Measurements from ENCODE around the gene OTUD6A. TPM values are rescaled to one million over a fixed set of nuclear protein-coding genes. Genes with fewer than 3 reads are reported as not detected.
A peak's percentile ranks its signal among the peaks of the same experiment; 100 is the strongest.

The OTUD6A gene
- polyA plus RNA-seq = not detected

GRCh38 chrX:70062076-70062475 is at the start of gene OTUD6A:
TSS of gene OTUD6A (plus strand) at chrX:70062457. CDS start at chrX:70062525, 68 bp downstream.
- Mint-ChIP-seq H3K4me3 (no peak within 1 kb of the TSS), H3K9me3 (no peaks in the 10 kb centered on the region), H3K27me3 (ENCODE audit: low read depth in 3 of 3) (peaks cover 1 to 3% (median 2%) of the 10 kb centered on the region in 3 donors), H3K4me1 (no peaks in the 10 kb centered on the region), H3K27ac (no peak within 1 kb of the TSS), H3K36me3 (no peaks in the 10 kb centered on the region)
- DNase-seq = no peak

- Mint-ChIP-seq H3K4me1 (no peaks in the 10 kb centered on the region), H3K27ac (no peak overlapping the region), H3K27me3 (ENCODE audit: low read depth in 3 of 3) (peaks cover 0 to 11% (median 2%) of the 10 kb centered on the region in 3 donors), H3K4me3 (no peak overlapping the region), H3K9me3 (no peaks in the 10 kb centered on the region), H3K36me3 (no peaks in the 10 kb centered on the region)
- no peak for DNase-seq
Measured at GRCh38 chrX:70012756-70013155, 49.5 kb upstream of the OTUD6A start.

GRCh38 chrX:70013466-70014381 is 48.5 kb upstream of the OTUD6A start:
- Mint-ChIP-seq H3K4me3 (no peak overlapping the region), H3K4me1 (no peaks in the 10 kb centered on the region), H3K9me3 (no peaks in the 10 kb centered on the region), H3K27ac (no peak overlapping the region), H3K36me3 (no peaks in the 10 kb centered on the region), H3K27me3 (ENCODE audit: low read depth in 3 of 3) (peaks cover 0 to 15% (median 2%) of the 10 kb centered on the region in 3 donors)
- DNase-seq = no peak

GRCh38 chrX:70016513-70016912 is 45.7 kb upstream of the OTUD6A start:
- Mint-ChIP-seq H3K27ac (no peak overlapping the region), H3K36me3 (no peaks in the 10 kb centered on the region), H3K4me1 (no peaks in the 10 kb centered on the region), H3K4me3 (no peak overlapping the region), H3K9me3 (no peaks in the 10 kb centered on the region), H3K27me3 (ENCODE audit: low read depth in 3 of 3) (peaks cover 0 to 15% (median 3%) of the 10 kb centered on the region in 3 donors)
- DNase-seq = no peak

- Mint-ChIP-seq H3K9me3 (no peaks in the 10 kb centered on the region), H3K4me3 (no peak overlapping the region), H3K27me3 (ENCODE audit: low read depth in 3 of 3) (peaks cover 0 to 11% (median 6%) of the 10 kb centered on the region in 3 donors), H3K36me3 (no peaks in the 10 kb centered on the region), H3K4me1 (no peaks in the 10 kb centered on the region), H3K27ac (no peak overlapping the region)
- DNase-seq = no peak
Measured at GRCh38 chrX:70022616-70023015, 39.6 kb upstream of the OTUD6A start.

GRCh38 chrX:70025464-70025863 is 36.8 kb upstream of the OTUD6A start:
- H3K4me1 Mint-ChIP-seq = no peaks in the 10 kb centered on the region
- no peaks in the 10 kb centered on the region for H3K9me3 Mint-ChIP-seq
- H3K27ac Mint-ChIP-seq = no peak overlapping the region
- H3K4me3 Mint-ChIP-seq = no peak overlapping the region
- no peak for DNase-seq
- no peaks in the 10 kb centered on the region for H3K36me3 Mint-ChIP-seq
- H3K27me3 Mint-ChIP-seq (ENCODE audit: low read depth in 3 of 3) = peaks cover 0 to 10% (median 6%) of the 10 kb centered on the region in 3 donors

GRCh38 chrX:70026112-70026850 is 36.0 kb upstream of the OTUD6A start:
- Mint-ChIP-seq H3K4me1 (no peaks in the 10 kb centered on the region), H3K9me3 (no peaks in the 10 kb centered on the region), H3K27ac (no peak overlapping the region), H3K36me3 (no peaks in the 10 kb centered on the region), H3K27me3 (ENCODE audit: low read depth in 3 of 3) (peaks cover 0 to 11% (median 6%) of the 10 kb centered on the region in 3 donors), H3K4me3 (no peak overlapping the region)
- DNase-seq = no peak

- Mint-ChIP-seq H3K4me1 (no peaks in the 10 kb centered on the region), H3K27me3 (ENCODE audit: low read depth in 3 of 3) (peaks cover 0 to 15% (median 4%) of the 10 kb centered on the region in 3 donors), H3K9me3 (no peaks in the 10 kb centered on the region), H3K4me3 (no peak overlapping the region), H3K36me3 (no peaks in the 10 kb centered on the region), H3K27ac (no peak overlapping the region)
- no peak for DNase-seq
Measured at GRCh38 chrX:70026851-70027200, 35.4 kb upstream of the OTUD6A start.

- Mint-ChIP-seq H3K27me3 (ENCODE audit: low read depth in 3 of 3) (peaks cover 0 to 17% (median 2%) of the 10 kb centered on the region in 3 donors), H3K27ac (no peak overlapping the region)
Measured at GRCh38 chrX:70029863-70030262, 32.4 kb upstream of the OTUD6A start.

GRCh38 chrX:70030301-70030767 is 31.9 kb upstream of the OTUD6A start:
- no peaks in the 10 kb centered on the region for H3K9me3 Mint-ChIP-seq
- H3K4me3 Mint-ChIP-seq = no peak overlapping the region
- H3K36me3 Mint-ChIP-seq = no peaks in the 10 kb centered on the region
- DNase-seq = peak; percentile 6 to 36 (median 27)
- H3K27ac Mint-ChIP-seq = no peak overlapping the region
- peaks cover 0 to 17% (median 2%) of the 10 kb centered on the region in 3 donors for H3K27me3 Mint-ChIP-seq (ENCODE audit: low read depth in 3 of 3)
- H3K4me1 Mint-ChIP-seq = no peaks in the 10 kb centered on the region

More at GRCh38 chrX:70029863-70030262, 32.4 kb upstream of the OTUD6A start:
- no peak overlapping the region for H3K4me3 Mint-ChIP-seq
- DNase-seq = no peak
- no peaks in the 10 kb centered on the region for H3K36me3 Mint-ChIP-seq
- no peaks in the 10 kb centered on the region for H3K4me1 Mint-ChIP-seq
- no peaks in the 10 kb centered on the region for H3K9me3 Mint-ChIP-seq

GRCh38 chrX:70032792-70033191 is 29.5 kb upstream of the OTUD6A start:
- H3K36me3 Mint-ChIP-seq = no peaks in the 10 kb centered on the region
- H3K27me3 Mint-ChIP-seq (ENCODE audit: low read depth in 3 of 3) = peaks cover 0 to 10% (median 0%) of the 10 kb centered on the region in 3 donors
- H3K27ac Mint-ChIP-seq = no peak overlapping the region
- DNase-seq = no peak
- no peaks in the 10 kb centered on the region for H3K9me3 Mint-ChIP-seq
- no peak overlapping the region for H3K4me3 Mint-ChIP-seq
- no peaks in the 10 kb centered on the region for H3K4me1 Mint-ChIP-seq

GRCh38 chrX:70033348-70034051 is 28.8 kb upstream of the OTUD6A start:
- Mint-ChIP-seq H3K9me3 (no peaks in the 10 kb centered on the region), H3K27me3 (ENCODE audit: low read depth in 3 of 3) (peaks cover 0 to 10% (median 0%) of the 10 kb centered on the region in 3 donors), H3K27ac (no peak overlapping the region), H3K36me3 (no peaks in the 10 kb centered on the region), H3K4me3 (no peak overlapping the region), H3K4me1 (no peaks in the 10 kb centered on the region)
- DNase-seq = no peak

GRCh38 chrX:70034646-70035045 is 27.6 kb upstream of the OTUD6A start:
- Mint-ChIP-seq H3K27ac (no peak overlapping the region), H3K36me3 (no peaks in the 10 kb centered on the region), H3K27me3 (ENCODE audit: low read depth in 3 of 3) (peaks cover 0 to 10% (median 0%) of the 10 kb centered on the region in 3 donors), H3K4me1 (no peaks in the 10 kb centered on the region), H3K4me3 (no peak overlapping the region), H3K9me3 (no peaks in the 10 kb centered on the region)
- DNase-seq = no peak
